ENCODE measurements around the gene LINC01488.

Gene LINC01488

GRCh38 chr11:69493931-69494821 is 12.7 kb downstream of the LINC01488 start:
- no peak for DNase-seq (ENCODE audit: low read depth)

GRCh38 chr11:69494851-69495250 is 13.4 kb downstream of the LINC01488 start:
- DNase-seq (ENCODE audit: low read depth) = no peak

GRCh38 chr11:69495441-69496201 is 14.2 kb downstream of the LINC01488 start:
- DNase-seq (ENCODE audit: low read depth) = no peak

- DNase-seq (ENCODE audit: low read depth) = no peak
These were observed 14.7 kb downstream of the LINC01488 start for GRCh38 chr11:69496202-69496557.

- no peak for DNase-seq (ENCODE audit: low read depth)
These were observed 15.3 kb downstream of the LINC01488 start for GRCh38 chr11:69496631-69497220.

- no peak for DNase-seq (ENCODE audit: low read depth)
These were observed 15.8 kb downstream of the LINC01488 start for GRCh38 chr11:69497221-69497787.

GRCh38 chr11:69498614-69499175 is 17.2 kb downstream of the LINC01488 start:
- DNase-seq (ENCODE audit: low read depth) = no peak

GRCh38 chr11:69499186-69499917 is 17.9 kb downstream of the LINC01488 start:
- DNase-seq (ENCODE audit: low read depth) = no peak

- DNase-seq (ENCODE audit: low read depth) = no peak
These were observed 18.4 kb downstream of the LINC01488 start for GRCh38 chr11:69499918-69500284.

- no peak for DNase-seq (ENCODE audit: low read depth)
These were observed 19.0 kb downstream of the LINC01488 start for GRCh38 chr11:69500285-69501120.

GRCh38 chr11:69501121-69501489 is 19.6 kb downstream of the LINC01488 start:
- DNase-seq (ENCODE audit: low read depth) = no peak

GRCh38 chr11:69501891-69502860 is 20.7 kb downstream of the LINC01488 start:
- DNase-seq (ENCODE audit: low read depth) = no peak

- DNase-seq (ENCODE audit: low read depth) = no peak
These were observed 22.7 kb downstream of the LINC01488 start for GRCh38 chr11:69504127-69504526.

- DNase-seq (ENCODE audit: low read depth) = no peak
These were observed 23.3 kb downstream of the LINC01488 start for GRCh38 chr11:69504576-69505335.

- DNase-seq (ENCODE audit: low read depth) = no peak
These were observed 27.5 kb downstream of the LINC01488 start for GRCh38 chr11:69508974-69509373.

- DNase-seq (ENCODE audit: low read depth) = no peak
These were observed 27.9 kb downstream of the LINC01488 start for GRCh38 chr11:69509381-69509780.

- no peak for DNase-seq (ENCODE audit: low read depth)
These were observed 28.5 kb downstream of the LINC01488 start for GRCh38 chr11:69509846-69510390.
